H9 (cell line): ENCODE results near the gene NUP205. TPM values are rescaled to one million over a fixed set of nuclear protein-coding genes. Genes with fewer than 3 reads are reported as not detected.

ENCODE experiments used
- DNase-seq: peaks from one replicate; pipeline ENCODE4 v3.0.0-alpha.2; 2017
- H2AFZ ChIP-seq: one replicate; pipeline ENCODE4 v1.6.1; 2013; ENCODE audit warnings: mild to moderate bottlenecking, low read length, control low read depth, moderate library complexity
- H2AK5ac ChIP-seq: 2 replicates; pipeline ENCODE4 v1.6.1; 2013; ENCODE audit warnings: low read length, control low read depth, mixed read lengths; ENCODE audit not compliant: insufficient read length
- H2BK120ac ChIP-seq: one replicate; pipeline ENCODE4 v1.6.1; 2013; ENCODE audit warnings: low read depth, mild to moderate bottlenecking, low read length, control low read depth, inconsistent platforms; ENCODE audit not compliant: poor library complexity, severe bottlenecking
- H2BK12ac ChIP-seq: 2 replicates; pipeline ENCODE4 v1.6.1; 2013; ENCODE audit warnings: low read length, control low read depth, mixed read lengths, low read depth; ENCODE audit not compliant: insufficient read length
- H2BK15ac ChIP-seq: 2 replicates; pipeline ENCODE4 v1.6.1; 2013; ENCODE audit warnings: low read depth, low read length, control low read depth
- H2BK20ac ChIP-seq: one replicate; pipeline ENCODE4 v1.6.1; 2013; ENCODE audit warnings: low read depth, mild to moderate bottlenecking, low read length, control low read depth, inconsistent platforms; ENCODE audit not compliant: poor library complexity, severe bottlenecking
- H2BK5ac ChIP-seq: 2 replicates; pipeline ENCODE4 v1.6.1; 2013; ENCODE audit warnings: low read length, control low read depth, mixed read lengths; ENCODE audit not compliant: insufficient read length
- H3K14ac ChIP-seq: 2 replicates; pipeline ENCODE4 v1.6.1; 2013; ENCODE audit warnings: low read length, control low read depth; ENCODE audit not compliant: insufficient read depth
- H3K18ac ChIP-seq: 2 replicates; pipeline ENCODE4 v1.6.1; 2013; ENCODE audit warnings: low read depth, mild to moderate bottlenecking, mixed read lengths, low read length, control low read depth; ENCODE audit not compliant: insufficient read length
- H3K23ac ChIP-seq: 2 replicates; pipeline ENCODE4 v1.6.1; 2013; ENCODE audit warnings: low read length, control low read depth, mixed read lengths, low read depth; ENCODE audit not compliant: insufficient read length
- H3K23me2 ChIP-seq: 2 replicates; pipeline ENCODE4 v1.6.1; 2013; ENCODE audit warnings: low read depth, mild to moderate bottlenecking, mixed read lengths, low read length, control low read depth; ENCODE audit not compliant: insufficient read length, poor library complexity, severe bottlenecking
- H3K27ac ChIP-seq: 2 replicates; pipeline ENCODE4 v1.5.1; 2013; ENCODE audit warnings: low read length, control low read depth, mixed read lengths, low read depth; ENCODE audit not compliant: insufficient read length
- H3K27me3 ChIP-seq: 2 replicates; pipeline ENCODE4 v1.6.1; 2013; ENCODE audit warnings: low read length, control low read depth, inconsistent platforms; ENCODE audit not compliant: insufficient read depth
- H3K4ac ChIP-seq: 2 replicates; pipeline ENCODE4 v1.6.1; 2013; ENCODE audit warnings: low read depth, mild to moderate bottlenecking, control low read depth, inconsistent platforms, low read length, moderate library complexity
- H3K4me1 ChIP-seq: 2 replicates; pipeline ENCODE4 v1.6.1; 2013; ENCODE audit warnings: low read length, control low read depth, inconsistent platforms; ENCODE audit not compliant: insufficient read depth
- H3K4me2 ChIP-seq: 2 replicates; pipeline ENCODE4 v1.6.1; 2013; ENCODE audit warnings: low read length, control low read depth, mixed read lengths; ENCODE audit not compliant: insufficient read length, insufficient read depth
- H3K56ac ChIP-seq: 2 replicates; pipeline ENCODE4 v1.6.1; 2013; ENCODE audit warnings: low read depth, mild to moderate bottlenecking, mixed read lengths, low read length, control low read depth; ENCODE audit not compliant: insufficient read length
- H3K79me1 ChIP-seq: 2 replicates; pipeline ENCODE4 v1.6.1; 2013; ENCODE audit warnings: low read depth, mild to moderate bottlenecking, moderate library complexity, low read length, control low read depth, inconsistent platforms; ENCODE audit not compliant: insufficient read depth, poor library complexity, severe bottlenecking
- H3K79me2 ChIP-seq: 2 replicates; pipeline ENCODE4 v1.6.1; 2013; ENCODE audit warnings: low read length, control low read depth, inconsistent platforms; ENCODE audit not compliant: insufficient read depth
- H3K9ac ChIP-seq: 2 replicates; pipeline ENCODE4 v1.6.1; 2013; ENCODE audit warnings: low read length, control low read depth, mixed read lengths; ENCODE audit not compliant: insufficient read length; ENCODE audit errors: extremely low read depth
- H3K9me3 ChIP-seq: one replicate; pipeline ENCODE4 v1.6.1; 2013; ENCODE audit warnings: low read depth, low read length, inconsistent platforms; ENCODE audit not compliant: control insufficient read depth
- H3T11ph ChIP-seq: one replicate; pipeline ENCODE4 v1.6.1; 2013; ENCODE audit warnings: mild to moderate bottlenecking, low read length, control low read depth, inconsistent platforms
- H4K20me1 ChIP-seq: one replicate; pipeline ENCODE4 v1.6.1; 2013; ENCODE audit not compliant: control insufficient read depth, insufficient read length, insufficient read depth
- H4K5ac ChIP-seq: 2 replicates; pipeline ENCODE4 v1.6.1; 2013; ENCODE audit warnings: low read depth, mild to moderate bottlenecking, mixed read lengths, low read length, control low read depth; ENCODE audit not compliant: insufficient read length
- H4K8ac ChIP-seq: replicated peaks from 2 replicates; pipeline ENCODE4 v1.6.1; 2013; ENCODE audit warnings: low read length, control low read depth, mixed read lengths, low read depth; ENCODE audit not compliant: insufficient read length
- H4K91ac ChIP-seq: 2 replicates; pipeline ENCODE4 v1.6.1; 2013; ENCODE audit warnings: low read depth, mild to moderate bottlenecking, moderate library complexity, mixed read lengths, low read length, control low read depth; ENCODE audit not compliant: insufficient read length
- H3K27ac Mint-ChIP-seq, 3 experiments: 2 replicates in 2 of 3; 3 replicates in 1 of 3; pipeline ENCODE4 v1.8.0; 2020 to 2021; ENCODE audit warnings: mixed read lengths in 3 of 3, mild to moderate bottlenecking in 1 of 3, moderate library complexity in 1 of 3
- H3K27me3 Mint-ChIP-seq: 2 replicates; pipeline ENCODE4 v1.8.0; 2021; ENCODE audit warnings: low read depth, mild to moderate bottlenecking, moderate library complexity, mixed read lengths
- H3K36me3 Mint-ChIP-seq, 3 experiments: 2 replicates in 2 of 3; 3 replicates in 1 of 3; pipeline ENCODE4 v1.8.0; 2020 to 2021; ENCODE audit warnings: low read depth in 3 of 3, mixed read lengths in 3 of 3; ENCODE audit not compliant: insufficient read depth in 1 of 3
- H3K4me1 Mint-ChIP-seq, 2 experiments: 2 replicates each; pipeline ENCODE4 v1.8.0; 2020; ENCODE audit warnings: mixed read lengths in 2 of 2
- H3K4me3 Mint-ChIP-seq, 2 experiments: 2 replicates in 1 of 2; 3 replicates in 1 of 2; pipeline ENCODE4 v1.8.0; 2020 to 2021; ENCODE audit warnings: mild to moderate bottlenecking in 2 of 2, mixed read lengths in 2 of 2, moderate library complexity in 1 of 2
- H3K9me3 Mint-ChIP-seq, 2 experiments: 2 replicates in 1 of 2; 3 replicates in 1 of 2; pipeline ENCODE4 v1.8.0; 2020; ENCODE audit warnings: mild to moderate bottlenecking in 2 of 2, mixed read lengths in 2 of 2, moderate library complexity in 1 of 2
- CTCF ChIP-seq: fragments of 200-600 bp; sonication (generic); conservative IDR thresholded peaks from 3 replicates; pipeline ENCODE4 v1.8.0; 2021; ENCODE audit warnings: antibody characterized with exemption, mild to moderate bottlenecking
- WGBS: extraction: QIAGEN DNeasy Blood & Tissue Kit; methylation state at CpG from one replicate; pipeline ENCODE4 v1.1.7; 2013; ENCODE audit warnings: missing lambda C conversion rate, low lambda C conversion rate, mixed read lengths; ENCODE audit not compliant: insufficient read length; ENCODE audit errors: extremely low coverage; 5-methylcytosine and 5-hydroxymethylcytosine counted together
- total RNA-seq: library from RNA; stranded (reverse); gene quantifications from 2 replicates; pipeline ENCODE4 v1.2.1, GENCODE V29; 2021

The NUP205 gene
- total RNA-seq, 1 experiment from 2014 or later = 158 TPM

GRCh38 chr7:135684699-135685098 lies 127.0 kb downstream of the NUP205 start:
- no peak overlapping the region for H2BK15ac ChIP-seq
- H3T11ph ChIP-seq = no peak overlapping the region
- no peaks in the 10 kb centered on the region for H3K27me3 ChIP-seq
- H4K20me1 ChIP-seq = no peaks in the 10 kb centered on the region
- no peaks in the 10 kb centered on the region for H3K9me3 Mint-ChIP-seq
- no peak overlapping the region for H2BK20ac ChIP-seq
- H2BK120ac ChIP-seq = no peak overlapping the region
- no peak overlapping the region for H3K14ac ChIP-seq
- no peak overlapping the region for H3K4ac ChIP-seq
- H4K5ac ChIP-seq = no peak overlapping the region
- no peaks in the 10 kb centered on the region for H3K79me1 ChIP-seq
- no peak overlapping the region for H3K18ac ChIP-seq
- peaks cover 0 to 19% (median 9%) of the 10 kb centered on the region in 3 experiments; a peak in 4 of 7 replicates for H3K36me3 Mint-ChIP-seq
- H2BK5ac ChIP-seq = no peak overlapping the region
- H3K56ac ChIP-seq = no peak overlapping the region
- no peak overlapping the region for H4K91ac ChIP-seq
- no peaks in the 10 kb centered on the region for H3K23me2 ChIP-seq
- WGBS = no CpG with 5 or more reads among the region's 5 CpGs
- DNase-seq = no peak
- H3K9ac ChIP-seq = no peak overlapping the region
- H3K4me3 Mint-ChIP-seq = no peak overlapping the region
- H3K4me1 Mint-ChIP-seq = peaks cover 0 to 6% of the 10 kb centered on the region in 2 experiments; a peak in 1 of 4 replicates
- no peak overlapping the region for H3K27ac Mint-ChIP-seq
- no peak overlapping the region for H2BK12ac ChIP-seq
- no peak overlapping the region for H3K27ac ChIP-seq
- no peaks in the 10 kb centered on the region for H3K27me3 Mint-ChIP-seq
- no peaks in the 10 kb centered on the region for H3K9me3 ChIP-seq
- H2AFZ ChIP-seq = no peak overlapping the region
- no peak for TF ChIP-seq CTCF
- H2AK5ac ChIP-seq = no peak overlapping the region
- no peak overlapping the region for H3K4me2 ChIP-seq
- no peaks in the 10 kb centered on the region for H3K79me2 ChIP-seq
- no peaks in the 10 kb centered on the region; the same call in 1 of the 2 replicates for H3K4me1 ChIP-seq
- no peak overlapping the region for H4K8ac ChIP-seq
- no peak overlapping the region for H3K23ac ChIP-seq
